ENCODE data around the gene PIWIL4. TPM values are rescaled to one million over a fixed set of nuclear protein-coding genes. Genes with fewer than 3 reads are reported as not detected.

PIWIL4 gene
- total and polyA plus RNA-seq, 10 donors = 3.5 to 10.3 (median 5.0) TPM

GRCh38 chr11:94588366-94588942, 21.3 kb downstream of the PIWIL4 start:
- Histone ChIP-seq H3K9me3 (no peaks in the 10 kb centered on the region), H3K4me1 (peaks cover 0 to 17% (median 12%) of the 10 kb centered on the region in 6 donors), H3K27ac (no peak overlapping the region), H3K4me3 (no peak overlapping the region), H3K27me3 (replicated peaks in 1 of 7) (no peaks in the 10 kb centered on the region), H3K36me3 (peaks cover 0 to 28% (median 5%) of the 10 kb centered on the region in 6 donors)
- intact Hi-C loops (cut with DNase I; ENCODE audit: low total_unique reads) = no loop called here
- TF ChIP-seq CTCF (IDR thresholded peaks at IDR 0.05 in 8 of 11, conservative IDR thresholded peaks at IDR 0.05 in 3 of 11) = no peak
- TF ChIP-seq POLR2AphosphoS5 (IDR thresholded peaks at IDR 0.05) = no peak
- TF ChIP-seq POLR2A (IDR thresholded peaks at IDR 0.05) = no peak
- WGBS, 5 donors = 66 to 82% (median 74%) methylated on average over 2 of the region's 2 CpGs
- no peak for DNase-seq

GRCh38 chr11:94590352-94591041, 23.3 kb downstream of the PIWIL4 start:
- no peaks in the 10 kb centered on the region for H3K4me1 ChIP-seq
- H3K27ac ChIP-seq = no peak overlapping the region
- H3K27me3 ChIP-seq (replicated peaks in 1 of 7) = no peaks in the 10 kb centered on the region
- H3K4me3 ChIP-seq = no peak overlapping the region
- peaks cover 0 to 45% (median 5%) of the 10 kb centered on the region in 6 donors for H3K36me3 ChIP-seq
- no peaks in the 10 kb centered on the region for H3K9me3 ChIP-seq
- TF ChIP-seq POLR2A (IDR thresholded peaks at IDR 0.05) = no peak
- no peak for TF ChIP-seq CTCF (IDR thresholded peaks at IDR 0.05 in 8 of 11, conservative IDR thresholded peaks at IDR 0.05 in 3 of 11)
- no peak for TF ChIP-seq POLR2AphosphoS5 (IDR thresholded peaks at IDR 0.05)
- intact Hi-C loops (cut with DNase I; ENCODE audit: low total_unique reads) = no loop called here
- DNase-seq = no peak
- 60 to 80% (median 72%) methylated on average over 6 of the region's 6 CpGs for WGBS, 5 donors

GRCh38 chr11:94593030-94593429, 25.9 kb downstream of the PIWIL4 start:
- no peak overlapping the region for H3K27ac ChIP-seq
- H3K36me3 ChIP-seq = peaks cover 0 to 63% (median 5%) of the 10 kb centered on the region in 6 donors
- TF ChIP-seq POLR2AphosphoS5 (IDR thresholded peaks at IDR 0.05) = no peak
- no peak for TF ChIP-seq CTCF (IDR thresholded peaks at IDR 0.05 in 8 of 11, conservative IDR thresholded peaks at IDR 0.05 in 3 of 11)
- TF ChIP-seq POLR2A (IDR thresholded peaks at IDR 0.05) = no peak
- no peak for DNase-seq
- H3K27me3 ChIP-seq (replicated peaks in 1 of 7) = no peaks in the 10 kb centered on the region
- WGBS, 5 donors = 72 to 93% (median 85%) methylated on average over 2 of the region's 2 CpGs
- no peak overlapping the region for H3K4me3 ChIP-seq
- no peaks in the 10 kb centered on the region for H3K9me3 ChIP-seq
- intact Hi-C loops (cut with DNase I; ENCODE audit: low total_unique reads) = no loop called here
- H3K4me1 ChIP-seq = no peaks in the 10 kb centered on the region

- Histone ChIP-seq H3K9me3 (no peaks in the 10 kb centered on the region), H3K4me3 (no peak overlapping the region), H3K27me3 (replicated peaks in 1 of 7) (no peaks in the 10 kb centered on the region), H3K4me1 (no peaks in the 10 kb centered on the region), H3K36me3 (peaks cover 0 to 64% (median 2%) of the 10 kb centered on the region in 6 donors), H3K27ac (no peak overlapping the region)
- 74 to 84% (median 79%) methylated on average over 6 of the region's 6 CpGs for WGBS, 5 donors
- no peak for DNase-seq
- intact Hi-C loops (cut with DNase I; ENCODE audit: low total_unique reads) = loop anchor here (5.0 kb wide), 1 partner anchor 73 kb away; no protein-coding TSS in a partner anchor
- TF ChIP-seq POLR2AphosphoS5 (IDR thresholded peaks at IDR 0.05) (no peak), POLR2A (IDR thresholded peaks at IDR 0.05) (no peak), CTCF (IDR thresholded peaks at IDR 0.05 in 8 of 11, conservative IDR thresholded peaks at IDR 0.05 in 3 of 11) (no peak)
Observed at GRCh38 chr11:94595076-94595475, 27.9 kb downstream of the PIWIL4 start.

Data from spleen (tissue), 11 donors.